Measurements from ENCODE around the gene FRS3.
"Not testable (repeated sequence)": the region's sequence is repeated elsewhere in the genome, so short reads cannot be mapped to it uniquely, and the experiment has no call there.

FRS3 gene, protein sequence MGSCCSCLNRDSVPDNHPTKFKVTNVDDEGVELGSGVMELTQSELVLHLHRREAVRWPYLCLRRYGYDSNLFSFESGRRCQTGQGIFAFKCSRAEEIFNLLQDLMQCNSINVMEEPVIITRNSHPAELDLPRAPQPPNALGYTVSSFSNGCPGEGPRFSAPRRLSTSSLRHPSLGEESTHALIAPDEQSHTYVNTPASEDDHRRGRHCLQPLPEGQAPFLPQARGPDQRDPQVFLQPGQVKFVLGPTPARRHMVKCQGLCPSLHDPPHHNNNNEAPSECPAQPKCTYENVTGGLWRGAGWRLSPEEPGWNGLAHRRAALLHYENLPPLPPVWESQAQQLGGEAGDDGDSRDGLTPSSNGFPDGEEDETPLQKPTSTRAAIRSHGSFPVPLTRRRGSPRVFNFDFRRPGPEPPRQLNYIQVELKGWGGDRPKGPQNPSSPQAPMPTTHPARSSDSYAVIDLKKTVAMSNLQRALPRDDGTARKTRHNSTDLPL

DNA sequence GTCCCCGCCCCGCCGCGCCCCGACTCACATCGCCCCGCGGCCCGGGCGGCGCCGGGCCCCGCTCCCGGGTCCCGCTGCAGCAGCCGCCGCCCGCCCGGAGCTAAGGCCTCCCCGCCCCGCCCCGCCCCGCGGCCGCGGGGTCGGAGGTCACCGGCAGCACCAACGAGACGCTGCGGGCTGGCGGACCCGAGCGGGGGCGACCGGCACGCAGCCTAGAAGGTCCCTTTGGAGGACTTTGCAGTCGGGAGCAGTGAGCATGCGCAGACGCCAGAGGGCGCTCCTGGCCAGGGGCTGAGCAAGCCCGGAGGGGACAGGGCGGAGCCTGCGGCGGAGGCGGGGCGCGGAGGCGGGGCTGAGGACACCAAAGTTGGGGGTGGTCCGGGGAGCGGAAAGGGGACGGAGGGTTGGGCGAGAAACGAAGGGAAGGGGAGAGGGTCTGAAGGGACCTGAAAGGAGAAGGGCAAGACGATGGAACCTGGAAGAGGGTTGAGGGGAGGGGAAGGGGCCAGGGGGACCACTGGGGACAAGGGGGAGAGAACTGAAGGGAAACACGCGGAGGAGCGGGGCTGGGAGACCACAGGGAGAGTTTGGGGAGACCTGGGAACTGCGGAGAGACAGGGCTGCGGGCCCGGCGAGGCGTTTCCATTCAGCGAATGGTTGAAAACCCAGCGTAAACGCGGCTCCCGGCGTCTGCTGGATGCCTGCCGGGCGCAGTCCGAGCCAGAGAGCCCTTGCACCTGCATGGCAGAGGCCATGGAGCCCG lies at the start of gene FRS3:
TSS of gene FRS3 (minus strand) at position 113 of the 763 bp plus-strand sequence. CDS start 2,913 bp downstream, outside the sequence.
- peak; percentile 85 for DNase-seq

DNA sequence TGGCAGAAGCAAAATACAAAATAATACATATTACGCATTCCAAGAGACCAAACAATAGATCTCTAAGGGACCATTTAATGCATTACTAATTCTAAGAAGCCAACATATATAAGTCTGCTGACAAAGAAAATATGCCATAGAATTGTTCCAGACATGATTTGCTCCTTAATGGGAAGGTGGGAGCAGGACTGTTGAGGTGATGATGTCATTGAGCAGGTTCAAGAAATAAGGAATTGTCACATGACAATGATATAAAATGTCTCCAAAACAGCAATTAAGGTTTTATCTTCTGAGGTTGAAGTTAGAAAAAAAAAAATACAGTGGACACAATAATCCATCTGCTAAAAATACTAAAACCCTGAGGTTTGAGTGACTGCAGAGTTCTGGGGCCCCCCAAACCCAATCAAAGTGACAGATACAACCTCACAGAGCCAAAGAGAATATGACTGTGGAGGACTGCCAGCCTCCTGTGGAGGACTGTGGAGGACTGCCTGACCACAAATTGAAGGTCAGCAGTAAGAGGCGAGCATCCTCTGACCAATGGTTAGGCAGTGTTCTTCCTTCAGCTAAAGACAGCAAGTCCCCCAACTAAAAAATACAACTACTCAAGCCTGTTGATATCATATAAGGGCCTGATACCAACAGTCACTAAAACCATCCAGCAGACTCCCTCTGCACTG lies 46.8 kb upstream of the FRS3 start:
- no peak for DNase-seq

DNA sequence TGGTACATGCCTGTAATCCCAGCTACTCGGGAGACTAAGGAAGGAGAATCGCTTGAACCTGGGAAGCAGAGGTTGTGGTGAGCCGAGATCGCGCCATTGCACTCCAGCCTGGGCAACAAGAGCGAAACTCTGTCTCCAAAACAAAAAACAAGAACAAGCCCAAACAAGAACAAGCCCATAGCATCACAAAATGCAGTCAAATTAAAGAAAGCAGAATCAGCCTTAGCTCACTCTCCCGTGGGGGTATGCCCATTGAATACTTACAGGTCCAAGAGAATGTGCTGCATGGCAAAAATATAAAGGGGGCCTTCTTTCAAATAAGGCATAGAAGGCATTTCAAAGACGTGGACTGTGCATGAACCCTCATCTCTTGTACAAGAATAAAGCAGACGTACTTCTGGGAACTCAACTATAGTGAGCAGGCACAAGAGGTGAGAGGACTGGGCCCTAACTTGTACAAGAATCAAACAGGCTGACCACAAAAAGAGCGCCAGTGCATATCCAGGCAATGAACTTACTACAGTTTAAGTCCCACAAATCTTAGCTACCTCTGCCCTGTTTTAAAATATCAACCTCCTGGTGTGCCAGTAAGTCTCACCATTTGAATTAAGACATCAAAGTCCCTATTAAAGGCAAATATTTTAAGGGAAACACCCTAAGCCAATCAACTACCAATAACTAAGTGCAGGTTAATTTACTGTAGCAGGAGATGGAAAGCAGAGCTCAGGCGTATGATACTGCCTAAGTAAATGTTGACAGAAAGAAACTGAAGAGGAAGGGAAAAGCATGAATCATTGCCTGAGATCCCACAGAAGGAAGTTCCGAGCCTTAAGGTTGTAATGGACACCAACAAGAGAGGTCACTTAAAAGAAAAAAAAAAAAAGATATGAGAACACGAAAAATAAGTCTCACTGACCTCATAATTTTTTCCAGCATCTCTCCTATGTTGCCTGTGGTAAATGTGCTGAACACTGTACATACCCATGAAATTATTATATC lies 45.2 kb upstream of the FRS3 start:
- DNase-seq: no peak

DNA sequence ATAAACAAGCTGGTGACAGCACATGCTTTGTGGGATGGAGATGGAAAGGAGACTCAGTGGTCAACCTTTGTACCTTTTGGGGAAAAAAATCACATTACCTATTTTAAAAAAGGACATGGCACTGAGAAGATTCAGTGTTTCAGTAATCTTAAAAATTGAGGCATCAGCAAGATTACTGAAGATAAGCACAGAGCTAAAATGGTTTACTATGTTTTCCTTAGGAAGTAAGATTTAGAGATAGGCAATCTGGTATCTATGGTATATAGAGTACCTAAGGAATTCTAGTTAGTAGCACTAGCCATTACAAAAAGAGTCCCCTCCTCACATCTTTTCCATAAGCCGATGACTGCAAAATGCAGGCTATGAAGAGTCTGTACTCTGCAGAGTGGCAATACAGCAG lies 43.5 kb upstream of the FRS3 start:
- no peak for DNase-seq

DNA sequence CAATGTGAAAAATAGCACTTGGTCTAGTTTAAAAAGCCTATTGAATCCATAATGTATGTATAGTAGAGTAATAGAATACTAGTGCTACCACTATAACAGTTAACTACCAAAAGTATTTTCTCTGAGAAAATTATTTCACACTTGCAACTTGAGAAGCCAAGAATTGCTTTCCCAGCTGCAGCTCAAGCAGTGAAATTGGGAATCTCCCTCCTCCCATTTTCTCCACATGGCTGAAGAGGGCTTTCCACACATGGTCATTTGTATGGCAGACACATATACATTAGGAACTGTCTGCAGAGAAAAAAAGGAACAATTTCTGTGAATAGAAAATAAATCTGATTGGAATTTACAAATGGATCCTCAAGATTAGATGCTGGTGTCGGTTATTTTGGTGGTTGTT lies 42.3 kb upstream of the FRS3 start:
- no peak for DNase-seq

DNA sequence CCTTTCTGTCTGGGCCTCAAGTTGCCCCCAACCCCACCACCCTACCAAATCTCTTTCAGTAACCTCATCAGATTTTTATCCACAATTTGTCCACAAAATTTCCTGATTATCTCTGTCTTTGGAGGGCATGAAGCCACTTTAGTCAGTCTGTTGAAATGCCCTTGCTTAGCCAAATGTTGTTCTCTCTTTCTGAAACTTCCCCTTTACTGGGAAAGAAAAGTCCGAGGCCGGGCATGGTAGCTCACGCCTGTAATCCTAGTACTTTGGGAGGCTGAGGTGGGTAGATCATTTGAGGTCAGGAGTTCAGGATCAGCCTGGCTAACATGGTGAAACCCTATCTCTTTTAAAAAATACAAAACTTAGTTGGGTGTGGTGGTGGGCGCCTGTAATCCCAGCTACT lies 41.6 kb upstream of the FRS3 start:
- DNase-seq: no peak

DNA sequence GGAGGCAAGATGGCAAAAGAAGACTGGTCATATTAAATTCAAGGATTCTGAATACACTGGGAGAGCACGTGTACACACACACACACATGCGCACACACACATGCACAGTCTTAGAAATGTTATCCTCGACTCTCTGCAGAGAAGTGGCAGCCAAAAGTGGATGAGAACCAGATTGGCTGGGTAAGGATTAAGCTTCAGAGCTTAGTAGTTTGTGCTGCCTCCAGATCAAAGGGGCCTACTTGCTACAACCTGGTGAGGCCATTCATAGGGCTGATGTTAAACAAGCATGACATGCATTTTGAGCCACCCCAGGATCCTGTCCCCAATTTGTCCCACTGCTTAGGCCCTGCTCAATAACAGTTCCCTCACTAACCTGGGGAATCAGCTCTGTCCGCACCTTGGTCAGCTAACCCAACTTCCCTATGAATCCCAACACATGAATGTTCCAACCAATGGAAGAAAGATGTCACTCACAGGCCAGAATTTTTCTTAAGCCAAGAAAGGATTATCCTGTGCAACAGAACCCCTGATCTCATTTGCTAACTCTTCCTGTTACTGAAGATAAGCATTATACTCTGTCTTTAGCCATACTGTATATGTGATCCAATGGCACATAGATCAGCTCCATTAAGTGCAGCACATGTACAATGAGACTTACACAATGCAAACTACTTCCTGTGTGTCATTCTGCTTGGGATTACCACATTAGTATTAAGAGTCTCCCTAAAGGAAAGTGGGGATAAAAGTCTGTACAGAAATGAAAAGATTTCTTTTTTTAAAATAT lies 38.8 kb upstream of the FRS3 start:
- no peak for DNase-seq

DNA sequence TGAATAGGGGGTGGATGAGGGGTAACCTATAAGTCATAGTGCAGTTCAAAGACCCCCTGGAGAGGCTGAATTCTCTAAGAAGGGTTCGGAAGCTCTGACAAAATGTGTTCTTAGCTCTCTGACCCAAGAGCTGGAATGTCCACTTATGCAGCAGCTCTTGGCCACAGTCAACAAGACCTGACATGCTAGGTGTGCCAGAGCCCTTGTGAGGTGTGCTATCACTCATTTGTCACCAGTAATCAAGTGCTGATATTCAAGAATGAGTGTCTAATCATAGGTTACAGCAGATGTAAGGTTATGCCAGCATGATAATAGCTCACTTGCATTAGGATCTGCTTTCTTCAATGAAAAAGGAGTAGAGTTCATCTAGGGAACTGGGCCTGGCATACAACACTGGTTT lies 35.9 kb upstream of the FRS3 start:
- no peak for DNase-seq

DNA sequence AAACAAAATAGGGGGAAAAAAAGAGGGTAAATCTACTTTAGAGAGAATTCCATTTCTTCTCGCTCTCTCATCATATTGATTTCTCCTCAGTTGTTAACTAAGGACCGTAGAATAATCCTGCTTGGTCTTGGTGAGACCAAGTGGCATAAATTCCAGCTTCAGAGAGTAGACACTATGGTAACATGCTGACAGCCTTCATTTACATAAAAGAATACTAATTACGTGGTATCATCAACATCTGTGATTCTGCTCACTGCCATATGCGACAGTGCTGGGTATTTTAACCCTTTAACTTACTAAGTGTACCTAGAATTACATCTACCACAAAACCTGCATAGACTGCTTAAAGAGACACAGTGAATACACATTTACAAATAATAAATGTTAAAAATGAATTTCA lies 34.9 kb upstream of the FRS3 start:
- DNase-seq: no peak

DNA sequence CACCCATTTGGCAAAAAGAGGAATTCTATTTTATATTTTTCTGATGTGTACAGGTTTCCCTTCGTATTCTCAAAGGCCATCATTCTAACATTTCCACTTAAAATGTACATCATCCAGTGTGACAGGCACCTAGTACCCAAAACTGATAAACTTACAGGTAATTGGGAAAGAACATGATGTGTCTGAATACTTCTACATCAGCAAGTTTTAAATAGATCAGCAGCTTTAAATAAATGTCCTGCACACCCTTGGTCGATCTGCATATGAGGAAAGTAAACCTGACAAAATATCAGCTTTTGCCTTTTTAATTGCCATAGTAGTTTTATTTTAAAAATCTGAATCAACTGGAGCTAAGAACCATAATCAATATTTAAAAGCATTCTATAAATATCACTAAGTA lies 34.3 kb upstream of the FRS3 start:
- no peak for DNase-seq

DNA sequence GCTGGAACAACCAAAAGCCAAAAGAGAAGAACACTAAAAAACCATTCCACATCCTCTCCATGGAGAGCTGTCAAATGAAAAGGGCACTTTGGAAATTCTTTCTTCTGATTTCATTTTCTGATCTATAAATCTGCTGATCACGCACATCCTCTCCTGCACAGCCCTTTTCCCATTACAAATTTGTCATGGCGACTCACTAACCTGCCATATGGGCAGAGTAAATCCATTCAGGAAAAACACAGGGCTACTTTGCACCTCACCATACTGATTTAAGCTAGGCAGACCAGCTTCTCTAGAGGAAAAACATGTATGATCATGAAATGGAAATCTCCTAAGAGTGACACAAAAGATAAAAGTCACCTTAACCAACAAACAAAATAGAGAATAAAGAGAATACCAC lies 33.8 kb upstream of the FRS3 start:
- no peak for DNase-seq

DNA sequence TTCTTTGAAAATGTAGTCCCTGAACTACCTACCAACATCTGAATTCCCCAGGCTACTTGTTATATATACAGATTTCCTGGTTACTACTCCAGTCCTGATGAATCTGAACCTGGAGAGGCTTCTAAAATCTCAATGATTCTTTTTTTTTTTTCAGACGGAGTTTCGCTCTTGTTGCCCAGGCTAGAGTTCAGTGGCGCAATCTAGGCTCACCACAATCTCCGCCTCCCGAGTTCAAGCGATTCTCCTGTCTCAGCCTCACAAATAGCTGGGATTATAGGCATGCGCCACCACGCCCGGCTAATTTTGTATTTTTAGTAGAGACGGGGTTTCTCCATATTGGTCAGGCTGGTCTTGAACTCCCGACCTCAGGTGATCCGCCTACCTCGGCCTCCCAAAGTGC lies 32.2 kb upstream of the FRS3 start:
- DNase-seq: not testable (repeated sequence)

DNA sequence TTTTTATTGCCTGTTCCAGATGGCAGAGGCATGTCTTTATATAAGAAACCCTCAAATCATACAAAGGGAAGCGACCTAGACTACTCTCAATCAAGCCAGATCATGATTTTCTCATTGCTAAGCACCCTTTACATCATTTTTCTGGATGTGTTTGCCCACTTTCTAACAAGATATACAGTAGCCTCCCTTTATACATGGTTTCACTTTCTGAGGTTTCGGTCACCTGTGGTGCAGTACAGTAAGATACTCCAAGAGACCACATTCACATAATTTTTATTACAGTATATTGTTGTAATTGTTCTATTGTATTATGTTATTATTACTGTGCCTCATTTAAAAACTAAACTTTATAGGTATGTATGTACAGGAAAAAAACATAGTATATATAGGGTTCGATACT lies 31.4 kb upstream of the FRS3 start:
- no peak for DNase-seq

DNA sequence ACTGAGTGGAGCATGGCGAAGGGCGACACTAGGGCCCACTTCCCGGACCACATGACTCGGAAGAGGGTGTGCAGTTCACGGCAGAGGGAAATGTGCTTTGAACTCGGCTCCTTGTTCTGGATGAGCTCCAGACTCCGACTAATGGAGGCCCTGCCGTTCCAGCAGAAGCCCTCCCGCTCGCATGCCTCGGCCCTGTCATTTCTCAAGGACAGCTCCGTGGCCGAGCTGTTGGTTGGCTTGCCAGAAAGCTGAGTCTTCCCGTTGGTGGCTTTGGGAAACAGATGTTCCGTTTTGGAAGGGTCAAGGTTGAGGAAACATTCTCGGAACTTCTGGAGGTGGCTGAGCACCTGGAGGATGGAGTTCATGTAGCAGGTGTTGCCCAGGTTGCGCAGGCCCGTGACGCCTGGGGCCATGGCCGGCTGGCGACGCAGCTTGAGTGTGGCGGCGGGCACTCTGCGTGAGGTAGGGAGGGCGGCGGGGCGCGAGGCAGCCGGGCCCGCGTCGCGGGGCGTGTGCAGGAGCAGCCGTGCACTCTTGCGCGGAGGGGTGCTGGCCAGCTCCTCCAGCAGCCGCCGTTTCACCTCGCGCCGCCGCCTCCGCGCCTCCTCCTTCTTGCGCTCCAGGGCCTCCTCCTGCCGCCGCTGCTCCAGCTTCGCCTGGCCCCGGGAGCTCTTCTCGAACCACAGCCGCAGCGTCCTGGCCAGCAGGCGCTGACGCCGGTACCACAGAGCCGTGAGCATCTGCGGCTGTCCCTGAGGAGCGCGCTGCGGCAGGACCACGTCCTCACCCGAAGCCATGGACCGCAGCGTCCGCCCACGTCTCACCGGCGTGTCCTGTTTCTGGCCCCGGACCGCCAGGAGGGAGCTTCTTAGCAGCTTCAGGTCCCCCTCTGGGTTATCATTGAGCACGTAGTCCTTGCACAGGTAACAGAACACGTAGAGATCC lies 26.4 kb upstream of the FRS3 start:
- DNase-seq: no peak

DNA sequence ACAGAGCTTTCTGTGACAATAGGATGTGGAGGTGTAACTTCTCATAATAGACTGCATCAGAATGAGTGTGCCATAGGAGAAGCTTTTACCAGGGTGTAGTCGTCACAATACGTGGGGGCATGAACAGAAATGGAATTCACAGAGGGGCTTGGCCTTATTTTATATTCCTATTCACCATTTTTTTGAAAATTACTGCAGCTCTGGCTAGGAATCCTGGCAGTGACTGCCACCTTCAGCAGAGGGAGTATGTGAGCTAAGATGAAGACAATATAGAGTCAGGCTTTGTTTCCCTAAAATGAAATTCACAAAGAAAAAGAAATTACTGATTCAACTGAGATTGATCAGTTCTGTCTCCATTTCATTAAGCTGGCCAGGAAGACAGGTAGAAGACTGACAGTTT lies 21.7 kb upstream of the FRS3 start:
- no peak for DNase-seq

DNA sequence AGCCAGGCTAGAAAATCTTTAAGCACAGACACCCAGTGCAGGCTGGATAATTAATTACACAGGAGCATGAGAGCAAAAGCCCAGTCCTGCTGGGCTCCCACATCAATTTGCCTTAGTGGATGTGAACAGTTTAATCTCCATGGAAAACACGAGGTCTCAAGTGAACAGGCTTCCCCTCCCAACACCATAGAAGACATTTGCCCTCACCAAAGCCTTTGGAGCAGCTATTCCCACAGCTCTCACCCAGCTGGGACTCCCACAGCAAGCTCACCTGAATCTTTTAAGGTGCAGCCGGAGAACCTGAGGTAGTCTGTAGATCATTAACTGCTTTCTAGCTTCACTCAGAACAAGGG lies 19.8 kb upstream of the FRS3 start:
- DNase-seq: no peak

DNA sequence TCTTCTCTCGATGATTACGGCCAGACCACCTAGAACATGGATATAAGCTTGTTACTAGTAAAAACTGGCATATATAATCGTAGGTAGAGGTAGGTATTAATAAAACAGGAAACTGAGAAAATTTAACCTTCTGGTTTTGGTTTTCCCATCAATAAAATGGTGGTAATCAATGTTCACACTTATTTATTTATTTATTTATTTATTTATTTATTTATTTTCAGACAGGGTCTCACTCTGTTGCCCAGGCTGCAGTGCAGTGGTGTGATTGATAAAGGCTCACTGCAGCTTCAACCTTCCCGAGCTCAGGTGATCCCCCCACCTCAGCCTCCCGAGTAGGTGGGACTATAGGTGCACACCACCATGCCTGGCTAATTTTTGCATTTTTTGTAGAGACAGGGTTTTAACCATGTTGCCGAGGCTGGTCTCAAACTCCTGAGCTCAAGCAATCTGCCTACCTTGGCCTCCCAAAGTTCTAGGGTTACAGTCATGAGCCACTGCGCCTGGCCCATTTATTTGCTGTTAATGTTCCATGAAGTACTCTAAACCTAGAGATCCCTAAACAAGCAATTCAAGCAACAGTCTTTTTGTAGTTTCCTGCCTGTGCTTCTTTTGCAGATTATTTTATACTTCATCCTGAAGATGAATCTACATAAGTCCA lies 19.3 kb upstream of the FRS3 start:
- DNase-seq: no peak

DNA sequence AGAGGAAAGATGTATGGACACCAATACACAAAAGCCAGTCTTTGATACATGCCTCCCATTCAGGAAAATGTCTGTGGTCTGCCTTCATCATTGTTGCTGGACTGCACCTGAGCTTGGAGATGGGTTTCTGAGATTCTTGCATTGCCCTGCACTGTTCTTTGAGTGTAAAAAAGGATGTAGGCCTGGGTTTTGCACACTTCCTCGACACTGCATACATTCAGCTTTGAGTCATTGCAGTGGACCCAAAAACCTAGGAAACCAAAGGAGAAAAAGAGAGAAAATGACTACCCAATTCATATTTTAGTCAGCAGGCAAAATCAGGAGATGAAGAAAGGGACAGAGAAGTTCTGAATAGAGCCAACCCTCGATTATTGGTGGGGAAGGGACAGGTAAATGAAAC lies 16.8 kb upstream of the FRS3 start:
- DNase-seq: no peak

DNA sequence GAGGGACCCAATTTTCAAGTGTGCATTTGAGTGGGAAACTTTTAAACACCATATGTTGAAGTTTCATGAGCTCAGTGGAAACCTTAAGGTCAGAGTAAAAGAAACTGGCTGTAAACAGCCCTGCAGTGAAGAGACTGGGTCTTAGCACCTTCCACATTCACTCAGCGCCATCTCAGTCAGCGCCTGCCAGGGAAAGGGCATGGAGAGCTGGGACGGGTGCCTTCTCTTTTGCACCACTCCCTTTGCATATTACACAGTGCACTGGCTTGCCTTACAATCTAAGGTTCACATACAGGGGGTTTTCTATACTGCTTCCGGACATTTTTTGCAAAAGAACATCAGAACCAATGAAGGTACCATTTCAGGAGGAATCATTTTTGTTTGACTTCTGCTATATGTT lies 12.3 kb upstream of the FRS3 start:
- DNase-seq: no peak

DNA sequence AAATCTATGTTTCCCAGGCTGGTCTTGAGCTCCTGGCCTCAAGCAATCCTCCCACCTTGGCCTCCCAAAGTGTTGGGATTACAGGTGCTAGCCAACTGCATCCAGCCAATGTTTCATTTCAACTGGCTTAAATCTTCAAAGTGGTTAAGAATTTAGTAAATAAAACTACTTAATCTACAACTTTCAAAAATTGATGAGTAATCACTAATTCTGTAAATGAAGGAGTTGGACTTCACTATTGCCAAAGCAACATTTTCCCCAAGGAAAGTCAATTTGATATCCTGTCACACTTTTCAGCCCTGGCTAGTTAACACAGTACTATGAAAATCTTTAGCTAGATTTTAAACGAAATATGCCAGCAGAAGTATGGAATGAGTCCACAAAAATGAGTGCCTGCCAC lies 11.6 kb upstream of the FRS3 start:
- DNase-seq: no peak

Data from COR-L47 (cell line).